GM21825 (cell line): ENCODE data around the gene SLCO1B3.
"Not testable (repeated sequence)": the region's sequence is repeated elsewhere in the genome, so short reads cannot be mapped to it uniquely, and the experiment has no call there.

Experiments
- ATAC-seq: cut with Tn5 transposase; IDR thresholded peaks from one replicate; pipeline ENCODE4 v1.9.1; 2021; ENCODE audit warnings: mild to moderate bottlenecking, moderate library complexity; ENCODE audit not compliant: unreplicated experiment

The SLCO1B3 gene

GRCh38 chr12:20810487-20810886 lies at the start of gene SLCO1B3:
TSS of gene SLCO1B3 (plus strand) at chr12:20810705. CDS start at chr12:20815739, 5,034 bp downstream.
- no peak for ATAC-seq

GRCh38 chr12:20777420-20777819 lies 33.1 kb upstream of the SLCO1B3 start:
- ATAC-seq, result no peak

- ATAC-seq, result no peak
These were observed 31.5 kb upstream of the SLCO1B3 start for GRCh38 chr12:20778969-20779368.

- not testable (repeated sequence) for ATAC-seq
These were observed 30.5 kb upstream of the SLCO1B3 start for GRCh38 chr12:20779971-20780370.

- not testable (repeated sequence) for ATAC-seq
These were observed 26.6 kb upstream of the SLCO1B3 start for GRCh38 chr12:20783796-20784357.

GRCh38 chr12:20792971-20793370 lies 17.5 kb upstream of the SLCO1B3 start:
- ATAC-seq, result no peak

- ATAC-seq, result no peak
These were observed 12.0 kb upstream of the SLCO1B3 start for GRCh38 chr12:20798554-20798953.

GRCh38 chr12:20800160-20800559 lies 10.3 kb upstream of the SLCO1B3 start:
- no peak for ATAC-seq

- no peak for ATAC-seq
These were observed 9.5 kb upstream of the SLCO1B3 start for GRCh38 chr12:20801035-20801434.

GRCh38 chr12:20805921-20806320 lies 4.6 kb upstream of the SLCO1B3 start:
- no peak for ATAC-seq

GRCh38 chr12:20807192-20808080 lies 3.1 kb upstream of the SLCO1B3 start:
- ATAC-seq, result no peak

- ATAC-seq, result no peak
These were observed 2.0 kb upstream of the SLCO1B3 start for GRCh38 chr12:20808521-20808920.

GRCh38 chr12:20815574-20815973 lies 5.1 kb downstream of the SLCO1B3 start:
- ATAC-seq, result no peak

GRCh38 chr12:20822415-20822814 lies 11.9 kb downstream of the SLCO1B3 start:
- no peak for ATAC-seq

GRCh38 chr12:20822925-20823324 lies 12.4 kb downstream of the SLCO1B3 start:
- no peak for ATAC-seq

- ATAC-seq, result no peak
These were observed 19.4 kb downstream of the SLCO1B3 start for GRCh38 chr12:20829919-20830318.

GRCh38 chr12:20830456-20830855 lies 20.0 kb downstream of the SLCO1B3 start:
- ATAC-seq, result no peak

GRCh38 chr12:20832911-20833310 lies 22.4 kb downstream of the SLCO1B3 start:
- ATAC-seq, result no peak

- ATAC-seq, result no peak
These were observed 42.1 kb downstream of the SLCO1B3 start for GRCh38 chr12:20852649-20853048.

- ATAC-seq, result no peak
These were observed 52.6 kb downstream of the SLCO1B3 start for GRCh38 chr12:20863056-20863455.

- ATAC-seq, result no peak
These were observed 55.4 kb downstream of the SLCO1B3 start for GRCh38 chr12:20865873-20866272.

GRCh38 chr12:20868277-20868676 lies 57.8 kb downstream of the SLCO1B3 start:
- ATAC-seq, result no peak
